Adipose tissue (tissue), 3 donors: ENCODE results near the gene LCN6. TPM values are rescaled to one million over a fixed set of nuclear protein-coding genes. Genes with fewer than 3 reads are reported as not detected.
"Not testable (repeated sequence)": the region's sequence is repeated elsewhere in the genome, so short reads cannot be mapped to it uniquely, and the experiment has no call there.

ENCODE experiments used
- H3K27ac ChIP-seq: one replicate; pipeline ENCODE4 v1.5.1; 2013; ENCODE audit warnings: low read depth, low read length
- WGBS, 3 donors: extraction: QIAGEN DNeasy Blood & Tissue Kit; methylation state at CpG; one replicate each; pipeline ENCODE4 v1.1.7; 2013; 5-methylcytosine and 5-hydroxymethylcytosine counted together
- polyA plus RNA-seq, 3 donors: library from polyadenylated mRNA; stranded (reverse); fragments of 200-250 nt; gene quantifications; one replicate each; pipeline ENCODE4 v1.2.3, GENCODE V29; 2013
- donor health status: healthy with polysubstance abuse.
- donor health status: Bipolar disorder and iron deficiency.
- donor health status: healthy.

LCN6 gene
- polyA plus RNA-seq, 3 donors: 4.7 to 48.0 (median 39.0) TPM

DNA sequence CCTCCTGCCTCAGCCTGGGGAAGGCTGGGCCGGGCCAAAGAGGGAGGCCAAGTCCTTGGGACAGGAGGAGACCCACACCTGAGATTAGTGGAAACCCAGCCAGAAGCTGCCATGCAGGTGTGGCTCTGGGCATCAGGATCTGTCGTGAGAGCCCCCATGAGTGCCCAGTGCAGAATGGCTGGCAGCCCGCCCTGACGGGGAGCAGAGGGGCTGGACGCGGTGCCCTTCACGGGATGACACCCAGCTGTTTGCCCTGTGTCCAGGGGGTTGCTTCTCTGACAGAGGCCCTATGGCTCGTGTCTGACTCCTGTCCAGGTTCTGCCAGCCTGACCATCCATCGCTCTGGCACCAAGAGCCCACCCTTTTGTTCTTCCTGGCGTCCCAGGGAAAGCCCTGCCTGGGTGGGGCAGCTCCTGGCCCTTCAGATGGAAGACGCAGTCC is 27.4 kb downstream of the LCN6 start:
- 65 to 70% (median 69%) methylated on average over 11 of the region's 11 CpGs for WGBS, 3 donors
- peak overlapping the region; percentile 24 for H3K27ac ChIP-seq

DNA sequence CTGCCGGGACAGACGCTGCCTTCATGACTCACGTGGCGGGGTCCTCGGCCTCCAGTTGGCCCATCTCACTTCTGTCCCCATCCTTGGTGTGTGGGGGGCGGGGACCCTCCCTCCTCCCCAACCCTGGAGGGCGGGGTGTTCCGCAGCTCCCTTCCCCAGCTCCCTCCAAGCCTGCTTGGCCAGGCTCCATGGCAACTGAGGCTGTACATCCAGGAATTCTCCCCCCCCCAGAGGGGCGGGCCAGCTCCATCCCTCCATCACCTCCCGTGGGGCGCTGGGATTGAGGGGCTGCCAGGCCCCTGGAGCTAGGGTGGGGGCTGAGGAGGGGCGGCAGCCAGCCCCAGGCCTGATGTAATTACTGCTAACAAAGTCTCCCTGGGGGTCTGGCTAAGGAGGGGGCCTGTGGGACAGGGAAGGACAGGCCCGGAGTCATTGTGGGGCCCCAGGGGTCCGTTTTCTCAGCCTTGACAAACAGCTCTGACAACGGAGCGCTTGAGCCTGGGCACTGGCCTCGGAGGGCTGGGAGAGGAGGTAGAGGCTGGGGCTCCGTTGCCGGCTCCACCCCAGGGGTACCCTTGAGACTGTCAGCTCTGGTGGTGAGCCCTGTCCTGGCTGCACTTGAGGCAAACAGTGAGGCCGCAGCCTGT is 28.0 kb downstream of the LCN6 start:
- H3K27ac ChIP-seq: peak overlapping the region; percentile 24
- WGBS, 3 donors: 36 to 61% (median 41%) methylated on average over 19 to 20 of the region's 20 CpGs

DNA sequence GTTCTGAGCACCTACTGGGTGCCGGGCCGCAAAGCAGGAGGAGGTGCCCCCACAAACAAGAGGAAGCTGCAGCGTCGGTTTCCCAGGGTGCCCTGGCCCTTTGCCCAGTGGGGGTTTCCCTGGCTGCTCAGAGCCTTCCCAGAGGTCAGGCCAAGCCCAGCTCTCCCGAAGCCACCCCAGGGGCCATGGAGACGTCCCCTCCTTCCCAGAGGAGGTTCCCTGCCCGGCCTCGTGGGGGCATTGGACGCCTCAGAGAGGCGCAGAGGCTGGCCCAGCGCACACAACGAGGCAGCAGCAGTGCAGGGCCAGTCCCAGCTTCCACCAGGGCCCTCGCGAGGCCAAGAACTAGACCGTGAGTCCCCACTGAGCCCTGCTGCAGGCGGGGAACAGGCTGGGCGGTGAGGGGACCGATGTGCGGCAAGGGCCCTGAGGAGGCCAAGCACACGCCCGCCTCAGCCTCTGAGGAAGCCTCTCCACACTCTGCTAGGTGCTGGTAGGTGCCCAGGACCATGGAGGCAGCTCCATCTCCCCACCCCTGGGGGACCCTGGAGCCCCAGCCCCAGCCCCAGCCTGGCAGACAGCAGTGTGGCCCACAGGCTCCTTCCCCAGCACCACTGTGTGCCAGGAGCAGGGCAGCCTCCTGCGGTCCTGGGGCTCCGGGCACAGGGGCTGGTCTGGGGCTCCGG is 29.0 kb downstream of the LCN6 start:
- 38 to 66% (median 46%) methylated on average over 24 of the region's 24 CpGs for WGBS, 3 donors
- no peak overlapping the region for H3K27ac ChIP-seq

DNA sequence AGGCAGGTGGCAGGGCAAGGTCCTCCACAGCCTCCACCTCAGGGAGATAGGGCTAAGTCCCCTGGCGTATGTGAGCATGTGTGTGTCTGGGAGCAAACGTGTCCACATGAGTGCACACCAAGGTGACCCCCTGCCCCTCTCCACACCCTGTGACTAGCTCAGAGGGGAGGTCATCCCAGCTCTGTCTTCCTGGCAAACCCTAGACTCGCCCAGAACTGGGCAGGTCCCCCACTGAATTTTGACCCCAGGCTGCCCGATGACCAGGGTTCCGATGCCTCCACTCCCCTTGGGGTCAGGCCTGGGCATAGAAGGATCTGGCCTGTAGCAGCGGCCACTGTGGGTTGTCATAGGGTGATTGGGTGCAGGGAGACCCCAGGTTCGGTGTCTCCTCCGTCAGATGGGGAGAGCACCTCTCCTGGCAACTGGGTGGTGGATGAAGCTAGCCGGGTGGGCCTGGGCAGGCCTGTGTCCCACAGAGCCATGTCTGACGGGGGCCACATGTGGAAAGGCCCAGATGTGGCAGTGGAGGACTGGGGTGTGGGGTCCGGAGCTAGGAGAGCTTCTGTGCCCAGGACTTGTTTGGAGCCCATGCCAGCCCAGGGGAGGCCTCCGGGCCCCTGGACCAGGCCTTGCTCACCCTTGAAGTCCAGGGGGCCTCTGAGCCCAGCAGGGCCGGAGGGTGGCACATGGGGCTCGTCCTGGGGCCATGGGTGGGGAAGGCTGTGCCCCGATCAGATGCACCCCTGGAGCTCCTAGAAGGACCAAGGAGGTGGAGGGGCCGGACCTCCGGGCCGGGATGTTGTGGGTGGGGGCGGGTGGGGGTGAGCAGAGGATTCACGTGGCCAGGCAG is 29.8 kb downstream of the LCN6 start:
- 60 to 76% (median 61%) methylated on average over 18 to 20 of the region's 20 CpGs for WGBS, 3 donors
- no peak overlapping the region for H3K27ac ChIP-seq

DNA sequence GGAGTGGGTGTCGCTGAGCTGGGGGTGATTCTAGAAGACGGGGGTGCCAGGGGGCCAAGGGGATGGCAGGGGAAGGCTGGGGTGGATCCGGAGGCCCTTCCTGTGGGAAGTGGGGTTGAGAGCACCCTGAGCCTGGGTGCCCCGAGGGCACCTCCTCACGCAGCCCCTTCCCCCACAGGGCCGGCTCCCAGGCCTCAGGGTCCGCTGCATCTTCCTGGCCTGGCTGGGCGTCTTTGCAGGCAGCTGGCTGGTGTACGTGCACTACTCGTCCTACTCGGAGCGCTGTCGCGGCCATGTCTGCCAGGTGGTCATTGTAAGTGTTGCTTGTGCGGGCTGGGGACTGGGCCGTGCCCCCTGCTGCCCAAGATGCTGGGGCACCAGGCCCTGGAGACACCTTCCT is 30.9 kb downstream of the LCN6 start:
- WGBS, 3 donors: 79 to 91% (median 79%) methylated on average over 14 to 16 of the region's 16 CpGs
- no peak overlapping the region for H3K27ac ChIP-seq

DNA sequence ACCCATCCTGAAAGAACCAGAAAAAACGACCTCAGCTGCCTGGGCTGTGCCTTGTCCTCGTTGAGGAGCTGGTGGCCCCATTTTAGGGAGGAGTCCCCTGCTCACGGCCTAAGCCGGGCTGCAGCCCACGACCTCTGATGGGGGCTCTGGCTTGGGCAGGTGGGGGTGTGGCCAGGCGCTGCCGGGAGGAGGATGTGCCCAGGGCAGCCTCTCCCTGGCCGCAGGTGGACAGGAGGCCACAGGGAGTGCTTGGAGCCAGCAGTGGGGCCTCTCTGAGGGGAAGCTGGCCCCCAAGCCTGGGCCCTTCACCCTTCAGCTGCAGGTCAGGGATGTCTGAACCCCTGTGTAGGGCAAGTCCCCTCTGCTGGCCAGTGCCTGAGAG is 33.4 kb downstream of the LCN6 start:
- no peak overlapping the region for H3K27ac ChIP-seq
- 34 to 81% (median 35%) methylated on average over 8 of the region's 8 CpGs for WGBS, 3 donors

DNA sequence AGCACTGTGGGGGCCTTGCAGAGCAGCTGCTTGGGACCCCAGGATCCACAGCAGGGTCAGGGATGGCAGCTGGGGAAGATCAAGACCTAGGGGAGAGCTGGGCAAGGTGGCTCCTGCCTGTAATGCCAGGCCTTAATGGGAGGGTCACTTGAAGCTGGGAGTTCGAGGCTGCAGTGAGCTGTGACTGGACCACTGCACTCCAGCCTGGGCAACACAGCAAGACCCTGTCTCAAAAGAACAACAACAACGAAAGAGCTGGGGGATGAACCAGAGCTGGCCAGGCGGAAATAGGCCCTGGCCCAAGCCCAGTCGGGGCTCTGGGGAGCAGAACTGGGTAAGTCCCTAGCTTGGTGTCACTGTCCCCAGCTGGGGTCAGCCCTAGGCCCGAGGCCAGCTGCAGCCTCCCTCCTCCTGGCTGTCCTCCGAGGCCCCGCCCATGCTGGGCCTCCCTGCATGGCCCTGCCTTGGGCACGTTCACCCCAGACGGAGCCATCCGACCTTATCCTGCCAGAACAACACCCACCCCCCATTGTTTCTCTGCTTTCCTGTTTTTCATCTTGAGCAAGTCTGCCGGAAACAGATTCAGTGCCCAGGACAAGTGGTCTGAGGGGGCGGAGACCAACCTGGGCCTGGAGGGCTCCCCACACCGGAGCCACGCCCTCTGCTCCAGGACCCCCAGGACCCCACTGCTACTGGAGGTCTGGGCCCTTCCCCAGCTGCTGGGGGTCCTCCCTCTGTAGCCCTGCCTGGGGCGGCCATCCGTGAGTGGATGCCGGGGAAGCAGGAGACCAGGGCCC is 34.0 kb downstream of the LCN6 start:
- H3K27ac ChIP-seq: peak overlapping the region; percentile 5
- 32 to 75% (median 40%) methylated on average over 14 to 17 of the region's 17 CpGs for WGBS, 3 donors

DNA sequence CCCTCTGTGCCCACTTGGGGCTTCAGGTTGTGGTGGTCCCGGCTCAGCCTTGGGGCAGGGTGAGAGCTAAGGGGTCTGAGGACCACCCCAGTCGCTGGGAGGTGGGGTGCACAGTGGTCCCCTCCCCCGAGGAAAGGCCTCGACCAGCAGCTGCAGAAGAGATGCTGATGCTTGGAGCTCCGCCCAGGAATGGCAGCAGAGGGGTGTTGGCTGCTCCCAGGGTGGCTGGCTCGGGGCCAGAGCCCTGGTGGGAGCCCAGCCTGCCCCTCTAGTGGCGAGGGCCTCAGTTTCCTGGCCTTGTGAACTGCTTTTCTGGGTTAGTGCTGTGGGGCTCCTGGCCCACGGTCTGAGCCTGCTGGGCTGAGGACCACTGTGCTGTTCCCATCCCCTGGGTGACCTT is 34.8 kb downstream of the LCN6 start:
- WGBS, 3 donors: 33 to 68% (median 36%) methylated on average over 7 to 8 of the region's 8 CpGs
- H3K27ac ChIP-seq: no peak overlapping the region

DNA sequence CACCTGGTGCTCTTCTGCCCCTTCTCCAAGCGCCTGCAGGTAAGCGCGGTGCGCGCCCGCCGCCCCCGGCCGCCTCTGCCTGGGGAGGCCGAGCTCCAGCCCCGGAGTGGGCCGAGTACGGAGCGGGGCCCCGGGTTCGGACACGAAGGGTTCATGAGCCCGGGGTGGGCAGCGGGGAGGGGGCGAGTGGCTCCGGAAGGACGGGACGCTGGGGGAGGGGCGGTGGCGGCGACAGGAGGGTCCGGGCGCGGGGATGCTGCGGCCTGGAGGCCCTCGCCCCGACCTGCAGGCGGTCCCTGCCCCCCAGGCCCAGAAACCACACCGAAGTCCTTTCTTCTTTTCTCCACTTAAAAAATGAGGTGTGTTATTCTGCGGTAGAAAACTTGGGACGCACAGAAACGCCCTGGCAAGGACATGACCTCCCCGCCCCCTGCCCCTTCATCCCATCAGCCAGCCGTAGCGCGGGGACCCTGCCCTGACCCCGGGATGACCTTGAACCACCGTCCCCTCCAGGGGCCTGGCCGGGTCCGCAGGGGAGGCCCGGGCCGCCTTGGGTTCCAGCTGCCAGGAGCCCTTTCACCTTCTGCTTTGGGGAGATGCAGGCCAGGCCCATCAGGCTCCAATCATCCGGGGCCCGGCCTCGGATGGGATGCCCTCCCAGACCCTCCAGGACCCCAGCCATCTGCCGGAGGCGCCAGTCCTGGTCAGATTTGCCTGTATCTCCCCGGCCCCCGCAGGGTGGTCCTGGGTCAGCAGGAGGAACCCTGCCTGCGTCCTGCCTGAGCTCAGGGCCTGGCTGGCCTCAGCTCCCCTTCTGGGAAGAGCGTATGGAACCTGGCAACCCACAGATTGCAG is 35.4 kb downstream of the LCN6 start:
- H3K27ac ChIP-seq: no peak overlapping the region
- WGBS, 3 donors: 5 to 10% (median 8%) methylated on average over 46 to 56 of the region's 56 CpGs

DNA sequence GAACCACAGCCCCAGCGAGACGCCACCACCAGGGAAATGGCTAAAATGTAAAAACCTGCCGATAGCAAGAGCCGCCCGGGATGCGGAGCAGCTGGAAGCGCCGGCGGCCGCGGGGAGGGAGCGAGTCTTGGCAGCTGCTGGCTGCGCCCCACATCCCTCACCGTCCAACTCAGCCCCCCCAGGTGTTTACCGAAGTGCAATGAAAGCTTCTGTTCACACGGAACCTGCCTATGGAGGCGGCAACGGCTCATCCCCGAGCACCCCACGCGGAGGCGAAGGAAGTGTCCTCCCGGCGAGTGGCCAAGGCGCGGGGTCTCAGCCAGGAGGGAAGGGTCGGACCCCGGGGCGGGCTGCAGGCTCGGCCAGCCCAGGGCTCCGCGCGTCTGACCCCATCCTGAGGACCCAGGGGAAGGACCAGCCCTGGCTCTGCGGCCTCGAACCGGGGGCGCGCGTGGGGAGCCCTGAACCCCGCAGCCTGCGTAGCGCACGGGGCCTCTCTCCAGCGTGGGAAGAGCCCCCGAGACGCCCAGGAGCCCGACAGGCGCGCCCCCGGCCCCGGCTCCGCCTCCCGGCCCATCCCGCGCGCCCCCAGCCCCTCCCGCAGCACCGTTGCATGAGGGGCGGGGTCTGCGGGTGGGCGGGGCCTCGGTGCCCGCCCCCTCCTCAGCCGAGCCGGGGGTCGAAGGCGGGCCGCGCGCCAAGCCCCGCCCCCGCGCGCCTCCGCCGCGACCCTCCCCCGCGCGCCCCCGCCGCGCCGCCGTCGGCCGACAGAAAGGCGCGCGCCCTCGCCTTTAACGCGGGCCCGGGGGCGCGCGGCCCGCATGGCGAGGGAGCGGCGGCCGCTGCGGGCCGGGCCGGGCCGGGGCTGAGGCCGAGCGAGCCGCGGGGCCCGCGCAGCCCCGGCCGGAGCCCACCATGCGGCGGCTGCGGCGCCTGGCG is 36.3 kb downstream of the LCN6 start, which contains the start of gene DIPK1B:
Gene DIPK1B, plus strand, starts transcription at position 822 of the 939 bp plus-strand sequence. Its CDS starts 94 bp downstream, at position 916.
- no peak within 1 kb of the TSS for H3K27ac ChIP-seq
- 2 to 3% (median 2%) methylated on average over 59 to 118 of the region's 119 CpGs for WGBS, 3 donors

DNA sequence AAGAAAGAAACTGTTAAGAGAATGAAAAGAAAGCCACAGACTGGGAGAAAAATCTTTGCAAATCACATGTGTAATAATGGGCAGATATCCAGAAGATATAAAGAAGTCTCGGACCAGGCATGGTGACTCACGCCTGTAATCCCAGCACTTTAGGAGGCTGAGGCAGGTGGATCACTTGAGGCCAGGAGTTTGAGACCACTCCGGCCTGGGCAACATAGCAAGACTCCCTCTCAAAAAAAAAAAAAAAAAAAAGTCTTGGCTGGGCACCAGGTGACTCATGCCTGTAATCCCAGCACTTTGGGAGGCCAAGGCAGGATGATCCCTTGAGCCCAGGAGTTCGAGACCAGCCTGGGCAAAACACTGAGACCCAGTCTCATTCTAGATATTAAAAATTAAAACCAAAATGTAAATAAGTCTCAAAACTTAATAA is 37.1 kb downstream of the LCN6 start:
- 33 to 47% (median 35%) methylated on average over 4 of the region's 4 CpGs for WGBS, 3 donors
- H3K27ac ChIP-seq: not testable (repeated sequence)

DNA sequence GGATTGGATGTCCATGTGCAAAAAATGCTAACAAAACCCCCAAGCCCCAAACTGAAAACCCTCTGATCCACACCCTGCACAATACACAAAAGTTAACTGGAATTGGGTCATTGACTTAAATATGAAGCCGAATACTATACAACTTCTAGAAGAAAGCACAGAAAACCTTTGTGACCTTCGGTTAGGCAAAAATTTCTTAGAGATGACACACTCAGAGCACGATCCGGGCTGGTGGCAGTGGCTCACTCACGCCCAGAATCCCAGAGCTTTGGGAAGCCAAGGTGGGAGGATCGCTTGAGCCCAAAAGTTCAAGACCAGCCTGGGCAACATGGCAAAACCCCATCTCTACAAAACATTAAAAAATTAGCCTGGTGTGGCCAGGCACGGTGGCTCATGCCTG is 37.8 kb downstream of the LCN6 start:
- no peak overlapping the region for H3K27ac ChIP-seq
- 88 to 95% (median 92%) methylated on average over 7 of the region's 7 CpGs for WGBS, 3 donors

DNA sequence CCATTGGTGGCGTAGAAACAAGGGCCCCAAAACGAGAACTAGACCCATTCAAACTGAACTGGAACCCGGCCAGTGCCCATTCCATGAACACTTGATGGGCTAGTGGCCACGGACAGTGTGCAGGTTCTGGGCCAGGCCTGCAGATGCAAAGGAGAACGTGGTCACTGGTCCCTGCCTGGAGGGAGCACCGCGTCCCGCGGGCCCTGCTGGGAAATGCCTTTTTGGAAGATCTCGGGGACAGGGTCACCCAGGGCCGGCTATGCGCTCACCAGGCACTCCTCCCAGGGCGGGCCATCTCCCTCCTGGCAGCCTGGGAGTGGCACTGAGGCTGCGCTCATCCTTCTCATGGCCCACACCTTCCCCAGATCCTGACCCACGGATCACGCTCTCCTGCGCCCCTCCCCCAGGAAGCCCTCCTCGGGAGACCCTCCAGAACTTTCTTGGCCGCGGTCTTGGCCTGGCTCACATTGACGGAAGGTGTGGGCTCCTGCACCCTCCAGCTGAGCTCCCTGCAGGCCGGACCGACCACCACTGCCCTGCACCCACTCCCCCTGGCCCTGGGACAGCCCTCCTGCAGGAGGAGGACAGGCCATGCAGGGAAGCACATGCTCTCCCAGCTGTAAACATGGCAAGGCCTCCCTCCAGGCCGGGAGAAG is 38.7 kb downstream of the LCN6 start:
- H3K27ac ChIP-seq: no peak overlapping the region
- 91 to 93% (median 92%) methylated on average over 24 of the region's 24 CpGs for WGBS, 3 donors

DNA sequence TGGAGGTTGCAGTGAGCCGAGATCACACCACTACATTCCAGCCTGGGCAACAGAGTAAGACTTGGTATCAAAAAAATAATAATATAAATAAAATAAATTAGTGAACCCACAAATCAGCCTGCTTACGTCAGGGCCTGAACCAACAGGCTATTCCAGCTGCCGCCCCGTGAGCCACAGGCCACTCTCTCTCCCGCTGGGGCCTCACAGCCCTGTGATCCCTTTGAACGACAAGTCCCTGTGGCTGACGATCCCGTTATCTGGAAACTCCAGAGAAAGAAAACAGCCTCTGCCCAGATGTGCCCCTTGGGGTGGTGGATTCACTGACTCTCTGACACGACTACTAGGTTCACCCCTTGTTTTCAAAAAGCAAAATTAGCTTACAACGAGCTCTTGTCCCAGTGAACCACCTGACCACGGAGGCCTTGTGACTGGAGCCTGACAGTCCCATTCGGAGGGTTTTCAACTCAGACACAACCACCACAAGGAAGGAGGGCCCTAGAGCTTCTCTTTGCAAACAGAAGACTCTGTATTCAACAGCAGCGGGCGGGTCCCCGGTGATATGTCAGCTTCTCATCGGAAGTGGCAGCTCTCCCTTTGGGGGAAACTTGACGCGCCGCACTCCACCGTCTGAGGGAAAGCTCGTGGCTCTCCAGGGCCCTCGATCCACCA is 40.3 kb downstream of the LCN6 start:
- WGBS, 3 donors: 89 to 91% (median 90%) methylated on average over 22 of the region's 22 CpGs
- no peak overlapping the region for H3K27ac ChIP-seq

DNA sequence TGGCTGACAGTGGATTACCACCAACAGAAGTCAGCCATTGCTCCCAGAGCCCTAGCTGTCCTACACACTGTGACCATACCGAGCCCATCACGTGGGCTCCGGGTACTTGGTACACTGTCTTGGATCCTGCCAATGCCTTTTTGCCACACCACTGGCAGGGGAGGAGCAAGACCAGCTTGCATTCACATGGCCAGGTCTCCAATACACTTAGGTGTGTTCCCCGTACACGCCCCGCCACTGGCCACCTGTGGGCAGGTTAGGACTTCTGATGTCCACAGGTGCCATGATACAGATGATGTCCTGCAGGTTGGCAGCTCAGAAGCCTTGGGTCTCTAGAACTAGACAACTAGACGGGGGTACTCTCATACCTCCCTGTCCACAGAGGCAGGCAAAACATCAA is 41.3 kb downstream of the LCN6 start:
- no peak overlapping the region for H3K27ac ChIP-seq
- WGBS, 3 donors: 91 to 98% (median 93%) methylated on average over 7 of the region's 7 CpGs
